NOMO-1 (cell line): ENCODE measurements around the gene ACOT11.

Experiments used
- DNase-seq, 2 experiments: peaks; one replicate each; lab custom pipeline; 2025; ENCODE audit not compliant: unreplicated experiment in 2 of 2; lab: John Stamatoyannopoulos, UW

Gene ACOT11

DNA sequence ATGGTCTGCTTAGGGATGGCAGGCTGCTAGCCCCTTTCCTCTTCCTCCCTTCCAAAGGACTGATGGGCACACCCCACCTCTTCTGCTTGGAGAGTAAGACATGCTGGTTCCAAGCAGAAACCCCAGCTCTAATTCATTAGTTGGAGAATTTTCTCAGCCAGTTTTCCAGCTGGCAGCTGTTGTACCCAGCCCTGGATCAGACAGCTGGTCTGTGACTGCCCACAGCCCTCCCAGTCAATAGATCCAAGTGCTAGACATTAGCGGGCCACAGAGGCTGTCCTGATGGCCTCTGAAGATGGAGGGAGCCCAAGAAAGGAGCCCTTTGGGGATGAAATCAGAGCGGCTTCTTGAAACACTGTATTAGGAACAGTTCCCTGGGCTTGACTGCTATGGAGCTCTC, 35.8 kb downstream of the ACOT11 start:
- DNase-seq: no peak

GRCh38 chr1:54584575-54584974, 36.5 kb downstream of the ACOT11 start:
- no peak for DNase-seq

DNA sequence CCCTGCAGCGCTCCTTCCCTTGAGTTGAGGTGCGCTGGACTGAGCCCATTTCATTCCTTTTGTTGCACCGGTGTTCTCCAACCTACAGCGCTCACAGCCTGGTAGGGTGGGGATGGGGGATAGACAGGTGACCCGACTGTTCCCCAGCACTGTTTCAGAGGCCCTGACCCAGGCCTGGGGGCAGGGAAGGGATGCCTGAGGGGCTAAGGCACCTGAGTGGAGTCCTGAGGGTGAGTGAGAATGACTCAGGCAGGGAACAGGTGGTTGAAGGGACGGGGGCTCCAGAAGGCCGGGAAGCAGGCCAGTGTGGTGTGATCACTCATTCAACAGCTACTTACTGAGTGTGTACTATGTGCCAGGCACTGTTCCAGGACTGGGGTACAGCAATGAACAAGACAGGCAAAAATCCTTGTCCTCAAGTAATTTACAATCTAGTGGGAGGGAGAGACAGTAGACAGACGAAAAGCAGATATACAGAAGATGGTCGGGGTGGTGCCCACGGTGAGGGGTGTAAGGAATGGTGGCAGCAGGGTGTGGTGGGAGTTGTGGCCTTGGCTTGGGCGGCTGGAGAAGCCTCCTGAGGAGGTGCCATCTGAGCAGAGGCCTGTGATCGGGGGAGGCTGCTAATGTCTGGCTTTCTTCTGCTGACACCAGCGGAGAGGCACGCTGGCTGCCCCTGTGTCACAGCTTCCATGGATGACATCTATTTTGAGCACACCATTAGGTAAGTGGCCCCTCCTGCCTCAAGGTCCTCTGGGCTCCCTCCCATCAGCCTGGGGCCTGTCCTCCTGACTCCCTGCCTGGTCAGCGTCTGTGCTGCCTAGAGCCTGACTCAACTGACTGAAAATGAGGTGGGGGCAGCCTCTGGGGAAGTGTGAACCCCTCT, 37.4 kb downstream of the ACOT11 start:
- no peak for DNase-seq

- no peak for DNase-seq
Observed at GRCh38 chr1:54588377-54588776, 40.3 kb downstream of the ACOT11 start.

GRCh38 chr1:54591127-54591756, 43.2 kb downstream of the ACOT11 start:
- DNase-seq: no peak

DNA sequence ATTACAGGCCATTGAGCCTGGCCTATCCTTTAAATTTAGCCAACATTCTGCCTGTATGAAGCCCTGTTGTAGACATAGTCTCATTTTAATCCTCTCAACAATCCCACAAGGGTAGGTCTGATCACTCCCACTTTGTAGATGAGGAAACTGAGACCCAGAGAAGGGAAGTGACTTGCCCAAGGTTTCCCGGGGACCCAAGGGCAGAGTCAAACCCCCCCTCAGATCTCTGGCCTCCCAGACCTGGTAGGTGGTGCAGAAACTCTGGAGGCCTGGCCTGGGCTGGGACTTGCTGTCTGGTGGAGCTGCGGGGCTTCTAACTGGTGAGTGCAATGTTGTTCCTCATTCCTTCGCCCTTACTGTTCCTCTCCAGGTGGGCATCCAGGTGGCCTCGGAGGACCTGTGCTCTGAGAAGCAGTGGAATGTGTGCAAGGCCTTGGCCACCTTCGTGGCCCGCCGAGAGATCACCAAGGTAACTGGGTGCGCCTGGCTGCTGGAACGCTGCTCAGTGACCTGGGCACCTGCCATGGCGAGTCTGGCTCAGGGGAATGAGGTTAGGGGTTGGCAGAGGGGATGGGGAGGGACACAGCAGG, 45.6 kb downstream of the ACOT11 start:
- no peak for DNase-seq

GRCh38 chr1:54594463-54594862, 46.4 kb downstream of the ACOT11 start:
- no peak for DNase-seq

GRCh38 chr1:54595956-54596498, 48.0 kb downstream of the ACOT11 start:
- no peak for DNase-seq

GRCh38 chr1:54596756-54597155, 48.7 kb downstream of the ACOT11 start:
- no peak for DNase-seq

DNA sequence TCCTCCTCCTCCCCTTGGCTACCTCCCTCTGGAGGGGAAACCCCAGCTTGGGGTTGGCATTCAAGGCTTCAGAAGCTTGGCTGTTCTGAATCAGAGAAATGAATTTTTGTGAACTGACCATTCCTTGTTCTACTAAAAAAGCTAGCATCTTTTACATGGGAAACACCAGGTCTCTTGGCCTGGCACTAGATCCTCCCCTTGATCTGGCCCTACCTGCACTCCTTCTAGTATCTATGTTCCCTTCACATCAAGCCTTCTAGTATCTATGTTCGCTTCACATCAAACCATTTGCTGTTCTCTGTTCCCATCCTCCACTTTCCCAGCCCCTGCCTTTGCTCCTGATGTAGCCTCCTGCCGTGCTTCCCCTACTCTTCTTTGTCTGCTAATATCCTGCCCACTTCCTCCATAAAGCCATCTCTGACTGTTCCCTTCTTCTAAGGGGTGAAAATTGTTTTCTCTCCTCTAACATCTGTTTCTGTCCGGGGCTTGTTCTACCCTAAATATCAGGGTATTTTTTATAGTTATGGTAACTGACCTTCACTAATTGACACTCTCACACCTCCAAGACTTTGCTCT, 49.5 kb downstream of the ACOT11 start:
- no peak for DNase-seq

DNA sequence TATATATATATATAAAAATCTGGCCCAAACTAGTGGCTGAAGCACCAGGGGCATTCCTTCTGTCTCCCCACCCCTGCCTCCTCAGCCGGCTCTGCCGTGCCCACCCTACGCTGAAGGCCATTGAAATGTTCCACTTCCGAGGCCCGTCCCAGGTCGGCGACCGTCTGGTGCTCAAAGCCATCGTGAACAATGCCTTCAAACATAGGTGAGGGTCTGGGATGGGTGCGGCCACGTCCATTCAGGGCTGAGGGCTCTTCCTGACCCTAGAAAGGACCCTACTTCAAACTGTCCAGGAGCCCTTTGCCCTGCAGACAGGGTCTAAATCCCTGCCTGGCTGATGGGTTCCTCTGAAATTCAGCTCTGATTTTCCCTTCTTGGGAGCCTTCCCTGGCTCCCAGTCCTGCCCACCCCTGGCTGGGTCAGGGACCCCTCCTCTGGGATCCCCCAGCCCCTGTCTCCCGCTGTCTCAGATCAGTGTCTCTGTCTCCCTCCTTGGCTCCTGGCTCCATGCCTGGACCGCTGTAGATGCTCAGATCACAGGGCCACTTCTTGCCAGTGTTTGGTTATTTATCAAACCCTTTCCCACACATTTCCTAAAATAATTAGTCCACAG, 51.3 kb downstream of the ACOT11 start:
- DNase-seq: no peak

DNA sequence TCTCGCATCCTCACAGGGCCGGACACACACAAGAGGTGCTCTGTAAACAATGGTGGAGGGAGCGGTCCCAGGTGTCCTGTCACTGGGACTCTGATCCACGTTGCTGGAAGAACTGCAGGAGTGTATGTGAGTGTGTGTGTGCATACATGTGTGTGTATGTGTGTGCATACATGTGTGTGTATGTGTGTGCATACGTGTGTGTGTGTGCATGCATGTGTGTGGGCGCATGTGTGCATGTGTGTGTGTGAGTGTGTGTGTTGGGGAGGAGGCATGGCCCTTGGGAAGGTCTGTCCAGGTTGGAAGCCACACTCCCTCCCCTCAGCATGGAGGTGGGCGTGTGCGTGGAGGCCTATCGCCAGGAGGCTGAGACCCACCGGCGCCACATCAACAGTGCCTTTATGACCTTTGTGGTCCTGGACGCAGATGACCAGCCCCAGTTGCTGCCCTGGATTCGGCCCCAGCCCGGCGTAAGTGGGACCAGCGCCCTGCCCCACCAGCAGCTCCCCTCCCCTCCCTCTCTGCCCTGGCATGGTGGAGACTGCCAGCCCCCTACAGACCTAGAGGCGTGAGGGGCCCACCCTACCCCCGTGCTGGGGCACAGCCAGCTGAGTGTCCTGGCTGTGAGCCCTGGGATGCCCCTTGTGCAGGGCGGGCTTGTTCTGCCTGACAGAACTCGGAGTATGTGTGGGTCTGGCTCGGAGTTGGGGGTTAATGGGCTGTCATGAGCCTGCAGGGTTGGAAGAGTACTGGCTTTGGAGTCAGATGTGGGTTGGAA, 53.1 kb downstream of the ACOT11 start:
- no peak for DNase-seq

GRCh38 chr1:54601730-54602129, 53.7 kb downstream of the ACOT11 start:
- DNase-seq: no peak

DNA sequence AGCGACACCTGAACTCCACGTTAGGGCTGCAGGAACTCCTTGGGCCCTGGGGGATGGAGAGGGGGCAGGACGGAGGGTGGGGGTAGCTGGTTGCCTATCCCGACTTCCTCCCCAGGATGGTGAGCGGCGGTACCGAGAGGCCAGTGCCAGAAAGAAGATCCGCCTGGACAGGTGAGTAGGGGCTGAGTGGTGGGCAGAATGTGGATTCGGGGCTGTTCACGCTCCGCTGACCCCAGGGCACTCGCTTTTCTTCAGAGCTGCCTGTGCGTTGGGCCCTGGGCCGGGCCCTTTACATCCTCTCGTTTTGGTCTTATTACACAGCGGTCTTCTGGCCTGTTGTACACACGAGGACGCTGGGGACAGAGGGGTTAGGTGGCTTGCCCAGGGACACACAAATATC, 54.5 kb downstream of the ACOT11 start:
- no peak for DNase-seq

GRCh38 chr1:54603241-54603640, 55.2 kb downstream of the ACOT11 start:
- no peak for DNase-seq

DNA sequence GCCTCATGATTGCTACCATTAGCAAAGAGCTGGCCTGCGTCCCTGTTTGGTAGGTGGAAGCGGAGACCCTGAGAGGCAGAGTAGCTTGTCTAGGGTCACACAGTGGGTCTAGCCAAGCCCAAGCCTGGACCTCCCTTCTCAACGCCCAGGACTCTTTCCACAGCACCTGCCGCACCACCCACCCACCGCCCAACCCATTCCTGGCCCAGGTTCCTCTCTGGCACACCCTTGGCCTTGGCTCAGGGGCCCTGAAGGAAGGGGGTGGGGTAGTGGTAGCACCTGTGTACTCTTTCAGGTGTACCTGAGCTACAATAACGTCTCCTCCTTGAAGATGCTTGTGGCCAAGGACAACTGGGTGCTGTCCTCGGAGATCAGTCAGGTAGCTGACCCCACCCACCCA, 56.0 kb downstream of the ACOT11 start:
- DNase-seq: no peak

- no peak for DNase-seq
Observed at GRCh38 chr1:54604572-54605370, 56.7 kb downstream of the ACOT11 start.

- DNase-seq: no peak
Observed at GRCh38 chr1:54606096-54606989, 58.3 kb downstream of the ACOT11 start.
